Measurements from ENCODE around the gene NFATC2IP. TPM values are rescaled to one million over a fixed set of nuclear protein-coding genes. Genes with fewer than 3 reads are reported as not detected.
A peak's percentile ranks its signal among the peaks of the same experiment; 100 is the strongest.

Gene NFATC2IP
- total RNA-seq, 1 experiment from 2014 or later: 73.0 TPM

- TF ChIP-seq CTCF (conservative IDR thresholded peaks at IDR 0.05) (no peak), EZH2 (IDR thresholded peaks at IDR 0.05; ENCODE audit: low read depth) (no peak)
- Histone ChIP-seq H3K9me3 (ENCODE audit: insufficient read depth, low read depth) (no peaks in the 10 kb centered on the region), H3K27ac (no peak overlapping the region), H3K9me2 (ENCODE audit: insufficient read depth) (no peaks in the 10 kb centered on the region), H3K4me2 (no peak overlapping the region), H3K27me3 (ENCODE audit: insufficient read depth, low read depth) (0 out of 2 replicates have a peak, but pooled peaks cover 4% of the 10 kb centered on the region), H3K36me3 (ENCODE audit: low read depth) (no peaks in the 10 kb centered on the region), H3K4me3 (no peak overlapping the region), H2AFZ (no peak overlapping the region), H3K4me1 (replicated peaks; ENCODE audit: insufficient read depth) (no peaks in the 10 kb centered on the region), H4K20me1 (ENCODE audit: insufficient read depth) (no peaks in the 10 kb centered on the region), H3K79me2 (ENCODE audit: low read depth) (no peaks in the 10 kb centered on the region), H3F3A (ENCODE audit: insufficient read depth, low read depth) (no peaks in the 10 kb centered on the region)
- no TSS peak for BruUV-seq (replicated peaks)
- ChIA-PET POLR2A (ENCODE audit: unreplicated experiment) (interaction anchor here (0.6 kb wide), 1 partner anchor 108 kb away, joined by 3 read pairs; no protein-coding TSS in a partner anchor), CTCF (interaction anchor here (0.6 kb wide), 1 partner anchor 36 kb away, joined by 6 read pairs; no protein-coding TSS in a partner anchor)
- DNase-seq: peak in 1 of 2 experiments; percentile 17
- intact Hi-C loops (cut with micrococcal nuclease; ENCODE audit: unreplicated experiment): no loop called here
These were observed 57.2 kb downstream of the NFATC2IP start for GRCh38 chr16:29007730-29008593.

GRCh38 chr16:29009050-29009837 is 58.5 kb downstream of the NFATC2IP start:
- Histone ChIP-seq H3K79me2 (ENCODE audit: low read depth) (no peaks in the 10 kb centered on the region), H3K4me1 (replicated peaks; ENCODE audit: insufficient read depth) (peaks cover 4% of the 10 kb centered on the region; the same call in 1 of the 2 replicates), H3K27me3 (ENCODE audit: insufficient read depth, low read depth) (no peaks in the 10 kb centered on the region), H3K4me2 (no peak overlapping the region), H2AFZ (no peak overlapping the region), H3K27ac (no peak overlapping the region), H4K20me1 (ENCODE audit: insufficient read depth) (no peaks in the 10 kb centered on the region), H3K36me3 (ENCODE audit: low read depth) (no peaks in the 10 kb centered on the region), H3K4me3 (no peak overlapping the region), H3K9me2 (ENCODE audit: insufficient read depth) (no peaks in the 10 kb centered on the region), H3F3A (ENCODE audit: insufficient read depth, low read depth) (peaks cover 4% of the 10 kb centered on the region; the same call in 1 of the 2 replicates), H3K9me3 (ENCODE audit: insufficient read depth, low read depth) (no peaks in the 10 kb centered on the region)
- ChIA-PET POLR2A (ENCODE audit: unreplicated experiment) (interaction anchor here (0.7 kb wide), 1 partner anchor 1072 kb away, joined by 4 read pairs; no protein-coding TSS in a partner anchor), CTCF (interaction anchor here (0.6 kb wide), 1 partner anchor 9 kb away, joined by 3 read pairs; no protein-coding TSS in a partner anchor)
- no peak for DNase-seq
- no TSS peak for BruUV-seq (replicated peaks)
- TF ChIP-seq EZH2 (IDR thresholded peaks at IDR 0.05; ENCODE audit: low read depth): no peak
- no peak for TF ChIP-seq CTCF (conservative IDR thresholded peaks at IDR 0.05)
- intact Hi-C loops (cut with micrococcal nuclease; ENCODE audit: unreplicated experiment): no loop called here

GRCh38 chr16:29009838-29010166 is 59.1 kb downstream of the NFATC2IP start:
- TF ChIP-seq CTCF (conservative IDR thresholded peaks at IDR 0.05): no peak
- TF ChIP-seq EZH2 (IDR thresholded peaks at IDR 0.05; ENCODE audit: low read depth): no peak
- Histone ChIP-seq H3K36me3 (ENCODE audit: low read depth) (no peaks in the 10 kb centered on the region), H3K79me2 (ENCODE audit: low read depth) (no peaks in the 10 kb centered on the region), H2AFZ (no peak overlapping the region), H3F3A (ENCODE audit: insufficient read depth, low read depth) (peaks cover 4% of the 10 kb centered on the region; the same call in 1 of the 2 replicates), H3K9me2 (ENCODE audit: insufficient read depth) (no peaks in the 10 kb centered on the region), H3K4me2 (no peak overlapping the region), H3K4me1 (replicated peaks; ENCODE audit: insufficient read depth) (peaks cover 4% of the 10 kb centered on the region; the same call in 1 of the 2 replicates), H3K27me3 (ENCODE audit: insufficient read depth, low read depth) (no peaks in the 10 kb centered on the region), H3K4me3 (no peak overlapping the region), H4K20me1 (ENCODE audit: insufficient read depth) (no peaks in the 10 kb centered on the region), H3K9me3 (ENCODE audit: insufficient read depth, low read depth) (no peaks in the 10 kb centered on the region), H3K27ac (no peak overlapping the region)
- POLR2A ChIA-PET (ENCODE audit: unreplicated experiment): interaction anchor here (0.7 kb wide), 1 partner anchor 1071 kb away, joined by 4 read pairs; no protein-coding TSS in a partner anchor
- CTCF ChIA-PET: interaction anchor here (0.6 to 0.7 kb wide), 2 partner anchors 9 to 899 kb away, joined by 3 to 4 read pairs; no protein-coding TSS in a partner anchor
- BruUV-seq (replicated peaks): no TSS peak
- no peak for DNase-seq
- intact Hi-C loops (cut with micrococcal nuclease; ENCODE audit: unreplicated experiment): no loop called here
